ENCODE results near the gene NLRP3.

GRCh38 chr1:247448107-247448791, 32.3 kb downstream of the NLRP3 start:
- peak in 1 of 4 experiments; percentile 3 for TF ChIP-seq CTCF (IDR thresholded peaks at IDR 0.05)
- TF ChIP-seq POLR2A (IDR thresholded peaks at IDR 0.05), result no peak

Measured in uterus (tissue), 2 donors.